GM18867 (cell line): ENCODE data around the gene JOSD2.
"Not testable (repeated sequence)": the region's sequence is repeated elsewhere in the genome, so short reads cannot be mapped to it uniquely, and the experiment has no call there.

ENCODE experiments used
- ATAC-seq: cut with Tn5 transposase; IDR thresholded peaks from one replicate; pipeline ENCODE4 v1.9.1; 2021; ENCODE audit warnings: mild to moderate bottlenecking, moderate library complexity; ENCODE audit not compliant: unreplicated experiment

The JOSD2 gene

GRCh38 chr19:50478901-50479715, 31.9 kb downstream of the JOSD2 start:
- no peak for ATAC-seq

GRCh38 chr19:50477751-50478515, 33.1 kb downstream of the JOSD2 start:
- ATAC-seq: no peak

- ATAC-seq: no peak
Measured at GRCh38 chr19:50476907-50477238, 34.1 kb downstream of the JOSD2 start.

- ATAC-seq: peak; percentile 82
Measured at GRCh38 chr19:50476224-50476906, 34.6 kb downstream of the JOSD2 start, which contains the start of the genes EMC10 and GARIN5A. Gene EMC10 (plus strand): TSS chr19:50476507. CDS start chr19:50476545, 38 bp downstream. Gene GARIN5A (minus strand): TSS chr19:50476848. CDS start chr19:50476388, 460 bp downstream.

- ATAC-seq: peak; percentile 7
Measured at GRCh38 chr19:50475736-50476223, 35.2 kb downstream of the JOSD2 start.

- ATAC-seq: no peak
Measured at GRCh38 chr19:50475101-50475568, 35.9 kb downstream of the JOSD2 start.

GRCh38 chr19:50473336-50473735, 37.7 kb downstream of the JOSD2 start:
- ATAC-seq: not testable (repeated sequence)

GRCh38 chr19:50468818-50469217, 42.2 kb downstream of the JOSD2 start:
- ATAC-seq: no peak

- ATAC-seq: no peak
Measured at GRCh38 chr19:50467566-50467965, 43.4 kb downstream of the JOSD2 start.

- ATAC-seq: no peak
Measured at GRCh38 chr19:50466706-50467039, 44.3 kb downstream of the JOSD2 start.

- ATAC-seq: no peak
Measured at GRCh38 chr19:50465986-50466705, 44.8 kb downstream of the JOSD2 start.

GRCh38 chr19:50465000-50465399, 46.0 kb downstream of the JOSD2 start:
- ATAC-seq: no peak

- no peak for ATAC-seq
Measured at GRCh38 chr19:50464348-50464747, 46.6 kb downstream of the JOSD2 start.

- ATAC-seq: no peak
Measured at GRCh38 chr19:50462970-50463369, 48.0 kb downstream of the JOSD2 start.

GRCh38 chr19:50461066-50461875, 49.7 kb downstream of the JOSD2 start:
- no peak for ATAC-seq

GRCh38 chr19:50460161-50460765, 50.7 kb downstream of the JOSD2 start:
- peak; percentile 61 for ATAC-seq

GRCh38 chr19:50459638-50460037, 51.4 kb downstream of the JOSD2 start:
- no peak for ATAC-seq

GRCh38 chr19:50459067-50459456, 51.9 kb downstream of the JOSD2 start:
- ATAC-seq: no peak

- ATAC-seq: no peak
Measured at GRCh38 chr19:50458396-50459066, 52.5 kb downstream of the JOSD2 start.
